ENCODE measurements around the gene CPVL.
A peak's percentile ranks its signal among the peaks of the same experiment; 100 is the strongest.

Gene CPVL

DNA sequence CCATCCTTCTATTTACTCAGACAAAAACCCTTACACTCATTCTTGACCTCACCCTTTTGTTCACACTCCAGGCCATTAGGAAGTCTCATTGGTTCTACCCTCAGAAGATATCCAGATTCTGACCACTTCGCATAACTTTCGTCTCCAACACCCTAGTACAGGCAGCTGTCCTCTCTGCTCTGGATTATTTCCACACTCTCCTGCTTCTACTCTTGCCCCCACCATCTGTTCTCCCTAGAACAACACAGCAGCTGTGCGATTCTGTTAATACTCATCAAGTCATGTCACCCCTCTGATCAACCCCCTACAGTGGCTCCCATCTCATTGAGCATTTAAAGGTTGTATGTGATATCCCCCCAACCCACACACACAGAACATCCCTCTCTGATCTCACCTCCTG, 172.7 kb downstream of the CPVL start:
- no peak for DNase-seq (ENCODE audit: low spot score)

DNA sequence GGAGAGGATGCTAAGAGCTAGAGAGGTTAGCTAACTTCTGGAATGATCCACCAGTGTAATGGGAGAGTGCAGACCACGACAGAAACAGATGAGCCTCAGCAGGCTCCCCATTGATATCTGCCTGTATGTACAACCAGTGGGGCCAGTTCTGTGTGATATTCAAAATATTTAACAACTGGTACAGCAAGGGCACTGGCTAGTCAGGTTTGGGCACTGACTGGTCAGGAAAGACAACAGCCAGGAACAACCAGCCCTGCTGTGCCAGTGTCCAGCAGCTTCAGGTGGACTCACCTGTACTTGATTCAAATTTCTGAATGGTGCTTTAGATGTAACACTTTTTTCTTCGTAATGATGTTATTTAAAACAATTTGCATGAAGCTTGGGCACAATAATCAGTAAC, 182.3 kb downstream of the CPVL start:
- no peak for DNase-seq (ENCODE audit: low spot score)

DNA sequence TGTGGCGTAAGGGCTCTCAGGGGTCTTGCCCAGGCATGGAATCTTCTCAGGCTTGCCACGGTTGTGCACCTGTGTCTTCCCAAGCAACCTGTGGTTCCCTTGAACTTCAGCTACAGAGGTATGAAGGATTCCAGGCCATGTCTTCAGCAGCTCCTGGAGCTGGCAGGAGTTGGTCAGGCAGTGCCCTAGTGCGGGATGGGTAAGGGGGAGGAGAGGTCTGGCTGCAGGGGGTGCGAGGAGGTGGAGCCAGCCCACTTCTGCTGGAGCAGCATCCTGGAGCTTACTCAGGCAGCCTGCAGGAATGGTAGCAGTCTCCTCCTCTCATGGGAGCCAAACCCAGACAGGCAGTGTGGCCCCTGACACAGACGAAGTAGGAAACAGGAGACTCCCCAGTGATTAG, 184.4 kb downstream of the CPVL start:
- DNase-seq (ENCODE audit: low spot score) = no peak

DNA sequence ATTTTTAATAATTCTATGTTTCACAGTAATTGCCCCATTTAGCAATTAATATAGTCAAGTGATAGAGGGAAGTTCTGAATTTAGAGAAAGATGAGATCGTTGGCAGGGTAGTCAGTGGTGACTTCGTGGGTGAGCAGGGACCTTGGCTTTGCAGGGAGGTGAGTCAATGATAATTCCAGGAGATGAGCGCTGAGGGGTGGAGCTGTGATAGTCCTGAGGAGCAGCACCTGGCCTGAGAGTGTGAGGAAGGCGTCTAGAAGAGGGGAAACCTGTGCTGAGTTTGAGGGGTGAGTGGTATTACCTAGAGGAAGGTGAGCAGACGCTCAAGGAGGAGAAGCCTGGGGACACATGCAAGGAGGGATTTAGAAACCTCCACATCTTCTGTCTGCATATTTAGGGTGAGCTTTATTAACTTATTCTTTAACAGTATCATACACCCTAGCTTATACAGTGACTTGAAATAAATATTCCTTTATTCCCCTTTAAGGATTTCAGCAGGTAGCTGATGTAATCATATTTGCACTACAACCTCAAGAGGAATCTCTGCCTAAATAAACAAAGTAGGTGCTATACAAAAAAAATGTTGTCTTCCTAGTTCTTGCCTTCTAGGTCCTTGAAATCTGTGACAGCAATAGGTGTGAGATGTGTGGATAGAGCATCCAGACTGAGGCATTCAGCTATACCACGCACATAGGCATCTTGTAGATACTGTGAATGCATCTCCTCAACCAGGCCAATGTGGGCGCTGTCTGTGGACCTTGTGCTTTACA, 186.1 kb downstream of the CPVL start:
- DNase-seq (ENCODE audit: low spot score) = no peak

DNA sequence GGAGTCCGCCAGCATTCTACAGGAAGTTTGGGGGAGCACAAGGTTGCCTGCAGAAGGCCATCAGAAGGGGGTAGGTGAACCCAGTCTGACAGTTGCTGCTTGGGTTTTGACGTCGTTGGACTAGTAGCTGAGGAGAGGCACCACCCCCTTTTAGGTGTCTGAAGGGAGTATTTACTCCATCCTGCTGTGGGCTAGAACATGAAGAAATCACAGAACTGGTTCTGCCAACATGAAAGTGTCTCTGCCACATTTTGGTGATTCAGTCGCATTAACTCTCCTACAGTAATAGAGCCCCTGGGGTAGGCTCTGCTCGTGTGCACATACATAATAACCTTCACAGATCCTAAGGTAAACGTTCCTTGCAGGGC, 187.4 kb downstream of the CPVL start:
- DNase-seq (ENCODE audit: low spot score) = no peak

DNA sequence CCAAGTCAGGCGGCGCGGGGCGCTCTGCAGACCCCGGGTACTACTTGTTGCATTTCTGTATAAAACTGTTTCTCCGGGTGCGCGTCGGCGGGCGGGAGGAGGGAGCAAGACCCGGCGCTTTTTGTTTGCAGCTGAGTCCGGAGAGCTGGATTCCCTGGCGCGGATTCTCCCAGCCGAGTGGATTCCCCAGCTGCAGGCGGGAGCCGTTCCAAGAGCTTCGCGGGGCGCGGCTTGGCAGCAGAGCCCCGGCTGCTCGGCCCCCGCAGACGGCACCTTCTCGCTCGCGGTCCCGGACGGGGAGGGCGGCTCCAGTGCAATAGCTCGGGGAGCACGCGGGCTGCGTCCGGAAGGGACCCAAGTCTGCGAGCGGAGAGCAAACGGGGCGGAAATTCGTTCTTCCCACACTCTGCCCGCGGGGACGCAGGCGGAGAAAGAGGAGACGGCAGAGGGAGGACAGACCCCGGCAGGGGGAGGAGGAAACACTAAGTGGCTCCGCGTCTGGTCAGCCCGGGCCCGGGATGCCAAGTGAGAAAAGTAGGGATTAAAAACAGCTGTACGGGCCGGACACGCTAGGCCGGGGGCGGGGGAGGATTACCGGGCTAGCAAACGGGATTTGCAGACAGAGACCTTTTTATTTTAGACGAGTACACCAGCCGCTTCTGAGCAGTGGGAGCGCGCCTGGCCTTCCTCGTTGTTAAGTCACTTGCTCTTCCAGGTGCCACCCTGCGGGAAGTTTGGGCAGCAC, 187.9 kb downstream of the CPVL start, which contains the start of gene TRIL:
Gene TRIL (minus strand): TSS at position 96 of the 745 bp plus-strand sequence. CDS start 284 bp downstream, outside the sequence.
- DNase-seq (ENCODE audit: low spot score) = peak; percentile 95

DNA sequence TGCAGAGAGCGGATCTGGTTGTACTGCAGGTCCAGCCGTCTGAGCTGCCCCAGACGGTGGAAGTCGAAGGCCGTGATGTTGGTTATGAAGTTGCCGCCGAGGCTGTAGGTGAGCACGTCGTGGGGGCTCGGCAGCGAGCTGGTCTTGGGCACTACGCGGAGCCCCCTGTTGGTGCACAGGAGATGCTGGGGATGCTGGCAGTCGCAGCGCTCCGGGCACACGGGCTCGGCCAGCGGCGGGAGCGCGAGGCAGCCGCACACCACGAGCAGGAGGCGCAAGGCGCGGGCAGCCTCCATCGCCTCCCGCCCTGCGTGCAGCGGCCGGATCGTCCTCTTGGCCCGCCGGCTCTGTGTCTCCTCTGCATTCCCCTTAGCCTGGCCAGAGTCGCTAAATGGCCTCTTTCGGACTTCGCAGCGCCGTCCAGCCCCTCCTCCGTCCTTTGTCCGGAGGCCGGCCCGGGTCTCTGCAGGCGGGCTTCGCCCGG, 188.5 kb downstream of the CPVL start:
- DNase-seq (ENCODE audit: low spot score) = no peak

DNA sequence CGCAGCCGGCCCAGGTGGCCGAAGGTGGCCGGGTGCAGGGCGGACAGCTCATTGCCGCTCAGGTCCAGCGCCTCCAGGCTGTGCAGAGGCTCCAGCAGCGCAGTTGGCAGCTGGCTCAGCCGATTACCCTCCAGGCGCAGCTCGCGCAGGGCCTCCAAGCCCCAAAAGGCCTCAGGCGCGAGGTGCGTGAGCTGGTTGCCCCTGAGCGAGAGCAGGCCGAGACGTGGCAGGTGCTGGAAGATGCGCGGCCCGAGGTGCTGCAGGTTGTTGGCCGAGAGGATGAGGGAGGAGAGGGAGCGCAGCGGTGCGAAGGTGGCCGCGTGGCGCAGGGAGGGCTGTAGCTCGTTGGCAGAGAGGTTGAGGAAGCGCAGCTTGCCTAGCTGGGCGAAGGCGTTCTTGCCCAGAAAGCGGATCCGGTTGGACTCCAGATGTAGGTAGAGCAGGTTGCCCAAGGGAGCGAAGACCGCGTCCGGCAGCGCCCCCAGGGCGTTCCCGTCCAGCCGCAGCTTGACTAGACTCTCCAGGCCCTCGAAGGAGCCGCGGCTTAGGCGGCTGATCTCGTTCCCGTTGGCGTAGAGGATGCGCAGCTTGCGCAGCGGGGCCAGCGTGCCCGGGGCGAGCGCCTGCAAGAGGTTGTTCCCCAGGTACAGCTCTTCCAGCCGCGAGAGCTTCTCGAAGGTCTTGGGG, 189.1 kb downstream of the CPVL start:
- DNase-seq (ENCODE audit: low spot score) = peak; percentile 79

DNA sequence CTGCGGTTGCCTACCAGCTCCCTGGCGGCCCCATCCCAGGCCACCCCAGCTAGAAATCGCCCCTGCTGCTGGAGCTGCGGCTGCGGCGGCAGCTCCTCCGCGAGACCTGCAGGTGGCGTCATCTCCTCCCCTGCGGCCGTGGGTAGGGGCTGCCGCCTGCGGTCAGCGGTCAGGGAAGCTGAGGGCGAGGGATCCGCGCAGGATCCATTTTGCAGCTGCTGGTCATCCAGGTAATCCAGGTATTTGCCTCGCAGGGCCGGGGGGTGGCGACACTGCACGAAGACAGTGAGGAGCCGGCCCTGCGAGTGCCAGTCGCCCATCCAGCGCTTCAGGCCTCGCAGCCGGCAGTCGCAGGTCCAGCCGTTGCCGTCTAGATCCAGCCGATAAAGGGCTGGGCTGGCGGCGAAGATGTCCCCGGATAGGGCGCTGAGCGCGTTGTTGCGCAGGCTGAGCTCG, 189.7 kb downstream of the CPVL start:
- peak; percentile 83 for DNase-seq (ENCODE audit: low spot score)

DNA sequence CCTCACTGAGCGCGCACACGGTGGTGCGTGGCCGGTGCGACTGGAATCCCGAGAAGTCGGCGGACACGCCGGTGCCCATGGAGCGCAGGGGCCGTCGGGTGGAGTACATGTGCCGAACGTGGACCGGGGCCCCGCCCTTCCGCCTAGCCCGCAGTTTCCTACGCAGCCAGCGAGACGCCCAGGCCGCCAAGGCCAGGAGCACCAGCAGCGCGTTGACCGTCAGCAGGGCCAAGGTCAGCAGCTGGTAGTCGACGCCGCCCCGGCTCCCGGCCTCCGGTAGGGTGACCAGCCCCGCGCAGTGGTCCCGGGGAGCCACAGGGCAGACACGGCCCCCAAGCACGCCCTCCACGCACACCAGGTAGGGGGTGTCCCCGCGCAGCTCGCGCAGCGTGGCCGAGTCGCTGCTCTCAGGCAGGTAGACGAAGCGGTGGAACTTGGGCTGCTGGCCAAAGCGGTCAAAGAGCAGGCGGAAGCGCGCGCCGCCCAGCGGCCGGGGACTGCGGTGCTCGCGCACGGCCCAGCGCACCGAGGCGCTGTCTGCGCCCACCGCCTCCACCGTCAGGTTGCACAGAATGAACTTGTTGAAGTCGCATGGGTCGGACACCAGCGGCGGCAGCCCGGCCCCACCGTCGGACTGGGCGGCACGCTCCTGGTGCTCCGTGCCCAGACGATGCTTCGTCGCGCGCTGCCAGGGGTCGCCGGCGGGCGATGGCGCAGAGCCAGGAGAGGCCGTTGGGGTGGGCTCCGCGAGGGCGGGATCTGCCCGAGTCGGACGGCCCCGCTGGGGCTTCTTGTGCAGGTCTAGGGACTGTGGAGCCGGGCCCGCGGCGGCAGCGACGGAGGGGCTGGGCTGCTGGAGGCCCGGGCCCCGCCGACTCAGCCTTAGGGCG, 190.4 kb downstream of the CPVL start:
- DNase-seq (ENCODE audit: low spot score) = peak; percentile 86

DNA sequence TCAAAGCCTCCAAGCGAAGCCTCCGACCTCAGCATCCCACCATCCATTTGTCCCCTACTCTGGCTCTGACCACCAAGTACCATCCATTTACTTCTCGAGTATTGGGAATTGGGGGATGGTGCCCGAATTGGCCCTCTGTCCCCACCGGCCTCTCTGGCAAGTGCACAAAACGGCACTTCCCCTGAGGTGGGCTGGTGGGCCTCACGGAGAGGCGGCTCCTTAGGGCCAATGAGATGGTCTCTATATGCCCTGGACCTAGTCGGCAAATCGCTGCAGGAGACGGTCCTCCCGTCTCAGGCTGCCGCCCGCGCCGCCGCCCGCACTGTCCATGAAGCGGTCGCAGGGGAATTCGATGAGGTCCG, 191.0 kb downstream of the CPVL start:
- no peak for DNase-seq (ENCODE audit: low spot score)

DNA sequence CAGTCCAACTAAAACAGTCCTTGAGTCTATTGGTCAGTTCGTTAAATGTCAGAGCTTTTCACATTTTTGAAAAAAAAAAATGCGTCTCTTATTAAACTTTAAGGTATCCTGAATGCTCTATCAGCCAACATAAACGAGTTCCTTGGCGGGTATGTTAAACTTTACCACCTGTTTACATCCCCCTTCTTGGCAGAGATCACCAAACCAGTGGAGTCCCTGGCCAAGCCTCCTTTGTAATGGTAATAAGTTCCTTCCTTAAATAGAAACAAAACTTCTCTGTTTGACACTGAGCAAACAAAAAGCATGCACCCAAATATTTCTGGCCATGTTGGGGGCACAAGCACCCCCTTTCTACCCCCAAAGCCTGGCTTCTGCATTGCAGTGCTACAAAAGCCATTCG, 191.4 kb downstream of the CPVL start:
- DNase-seq (ENCODE audit: low spot score) = no peak

DNA sequence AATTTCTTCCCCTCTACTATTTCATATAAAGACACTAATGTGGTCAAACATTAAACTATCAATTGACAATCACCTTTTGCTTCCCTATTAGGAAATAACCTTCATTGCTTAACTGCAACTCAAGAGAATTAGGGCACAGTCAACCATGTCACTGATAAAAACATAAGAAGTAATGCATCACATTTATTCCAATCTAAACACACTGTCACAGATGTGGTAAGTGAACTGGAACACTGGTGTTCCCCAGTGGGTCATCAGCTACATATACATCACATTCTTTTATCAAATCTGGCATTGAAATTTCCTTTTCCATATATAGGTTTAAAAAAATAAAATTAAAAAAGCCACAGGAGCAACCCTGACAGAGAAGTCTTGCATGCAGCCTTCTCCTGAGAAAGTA, 191.9 kb downstream of the CPVL start:
- no peak for DNase-seq (ENCODE audit: low spot score)

DNA sequence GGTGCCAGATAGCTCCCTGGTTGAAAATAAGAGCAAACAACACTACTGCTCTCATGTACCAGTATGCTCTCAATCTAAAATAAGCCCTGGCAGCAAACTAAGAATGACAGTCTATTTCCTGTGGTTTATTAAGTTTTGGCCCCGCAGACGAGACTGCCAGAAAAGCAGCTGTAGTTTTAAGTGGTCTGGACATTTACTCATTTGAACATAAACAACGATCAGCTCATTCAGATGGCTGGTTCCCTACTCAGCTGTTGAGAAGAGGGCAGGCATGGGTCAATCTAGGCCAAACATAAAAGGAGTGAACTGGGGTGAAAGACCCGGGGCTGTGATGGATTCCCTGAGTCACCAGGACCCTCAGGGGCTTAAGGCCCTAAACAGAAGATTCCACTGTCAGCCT, 192.7 kb downstream of the CPVL start:
- DNase-seq (ENCODE audit: low spot score) = no peak

Measured in left forelimb (tissue), 1 donor.